B cell (primary cell): ENCODE measurements around the gene KRTAP10-3. TPM values are rescaled to one million over a fixed set of nuclear protein-coding genes. Genes with fewer than 3 reads are reported as not detected.

Experiments
- ATAC-seq: fragments of 200-7000 bp; cut with Tn5 transposase; one replicate; pipeline ENCODE4 v1.10.0; 2021; ENCODE audit warnings: low read depth, mild to moderate bottlenecking, moderate number of reproducible peaks, moderate library complexity
- CTCF ChIA-PET: fragments of 350-600 bp; sonication (Branson Sonifier 250); formaldehyde crosslinking; loops from one replicate; lab custom pipeline; 2021; ENCODE audit warnings: antibody characterized with exemption, inconsistent platforms; lab: Charles Lee
- POLR2A ChIA-PET: fragments of 350-600 bp; sonication (Branson Sonifier 250); formaldehyde crosslinking; loops from one replicate; lab custom pipeline; 2021; ENCODE audit warnings: antibody characterized with exemption; lab: Charles Lee
- DNase-seq: peaks from one replicate; pipeline ENCODE4 v3.0.0; 2013
- H2AFZ ChIP-seq: 2 replicates; pipeline ENCODE4 v1.6.1; 2012; ENCODE audit warnings: mild to moderate bottlenecking, low read depth, low read length; ENCODE audit not compliant: insufficient read depth, poor library complexity, severe bottlenecking
- H3K27ac ChIP-seq, 2 donors: 1 replicate in 1 of 2; 2 replicates in 1 of 2; pipeline ENCODE4 v1.5.1; 2012 to 2013; ENCODE audit warnings: low read length in 2 of 2, mild to moderate bottlenecking in 2 of 2, moderate library complexity in 1 of 2
- H3K27me3 ChIP-seq, 4 experiments: fragments of 200-600 bp in 1 of 4; sonication (generic) in 1 of 4; replicated peaks in 1 of 4; 1 replicate in 2 of 4; 2 replicates in 2 of 4; pipeline versions ENCODE4 v1.6.1 to v1.7.0; 2013 to 2016; ENCODE audit warnings: low read length in 3 of 4, mild to moderate bottlenecking in 2 of 4, mixed read lengths in 1 of 4, moderate library complexity in 1 of 4; ENCODE audit not compliant: insufficient read depth in 4 of 4, control insufficient read depth in 3 of 4; ENCODE audit errors: control extremely low read depth in 1 of 4
- H3K36me3 ChIP-seq, 2 experiments: replicated peaks in 1 of 2; 1 replicate in 1 of 2; 2 replicates in 1 of 2; pipeline versions ENCODE4 v1.6.1 to v1.7.1; 2013; ENCODE audit warnings: low read length in 1 of 2; ENCODE audit not compliant: insufficient read depth in 2 of 2, control insufficient read depth in 1 of 2; ENCODE audit errors: control extremely low read depth in 1 of 2, extremely low read depth in 1 of 2
- H3K4me1 ChIP-seq, 2 donors: fragments of 200-600 bp in 1 of 2; sonication (generic) in 1 of 2; 1 replicate in 1 of 2; 2 replicates in 1 of 2; pipeline versions ENCODE4 v1.5.1 to v1.6.1; 2013 to 2017; ENCODE audit warnings: low read length in 2 of 2; ENCODE audit not compliant: control insufficient read depth in 2 of 2, insufficient read depth in 2 of 2
- H3K4me2 ChIP-seq: replicated peaks from 2 replicates; pipeline ENCODE3; 2012; ENCODE audit warnings: mild to moderate bottlenecking, low read depth, low read length; ENCODE audit not compliant: poor library complexity, severe bottlenecking
- H3K4me3 ChIP-seq, 5 experiments: fragments of 200-600 bp in 1 of 5; sonication (generic) in 1 of 5; 1 replicate in 3 of 5; 2 replicates in 2 of 5; pipeline versions ENCODE4 v1.5.1 to v1.7.0; 2011 to 2016; ENCODE audit warnings: low read length in 4 of 5, mild to moderate bottlenecking in 4 of 5, low read depth in 2 of 5, control low read depth in 1 of 5, moderate library complexity in 1 of 5; ENCODE audit not compliant: insufficient read depth in 1 of 5; ENCODE audit errors: control extremely low read depth in 1 of 5, extremely low read depth in 1 of 5
- H3K79me2 ChIP-seq: fragments of 200-600 bp; sonication (generic); one replicate; pipeline ENCODE4 v1.6.0; 2016; ENCODE audit warnings: low read length; ENCODE audit not compliant: control insufficient read depth, insufficient read depth
- H3K9ac ChIP-seq: fragments of 200-600 bp; sonication (generic); 2 replicates; pipeline ENCODE4 v1.6.1; 2017; ENCODE audit warnings: mild to moderate bottlenecking, low read length, moderate library complexity
- H3K9me3 ChIP-seq, 3 donors: one replicate each; pipeline versions ENCODE4 v1.6.1 to v1.7.1; 2013; ENCODE audit warnings: low read length in 2 of 3; ENCODE audit not compliant: control insufficient read depth in 2 of 3, insufficient read depth in 1 of 3; ENCODE audit errors: control extremely low read depth in 1 of 3
- H4K20me1 ChIP-seq: 2 replicates; pipeline ENCODE4 v1.6.0; 2012; ENCODE audit warnings: mild to moderate bottlenecking, low read length; ENCODE audit not compliant: insufficient read depth, control insufficient read depth, poor library complexity, severe bottlenecking
- H3K27ac Mint-ChIP-seq: one replicate; pipeline ENCODE4 v1.8.0; 2021; ENCODE audit warnings: mixed read lengths
- H3K27me3 Mint-ChIP-seq: one replicate; pipeline ENCODE4 v1.8.0; 2021; ENCODE audit warnings: mixed read lengths
- H3K4me1 Mint-ChIP-seq: one replicate; pipeline ENCODE4 v1.8.0; 2021; ENCODE audit warnings: mixed read lengths
- H3K4me3 Mint-ChIP-seq: one replicate; pipeline ENCODE4 v1.8.0; 2021; ENCODE audit warnings: mixed read lengths
- H3K9me3 Mint-ChIP-seq: one replicate; pipeline ENCODE4 v1.8.0; 2022; ENCODE audit warnings: mixed read lengths; ENCODE audit not compliant: insufficient read depth
- EZH2 ChIP-seq: IDR thresholded peaks from 2 replicates; pipeline ENCODE4 v1.6.1; 2012; ENCODE audit warnings: borderline replicate concordance, low read depth, mild to moderate bottlenecking, moderate library complexity, low read length; ENCODE audit not compliant: insufficient read depth, poor library complexity, severe bottlenecking
- WGBS: methylation state at CpG from one replicate; pipeline ENCODE4 v1.1.5; 2013; ENCODE audit warnings: missing lambda C conversion rate; ENCODE audit not compliant: insufficient coverage; 5-methylcytosine and 5-hydroxymethylcytosine counted together
- intact Hi-C: fragments of 100-400 bp; cut with micrococcal nuclease; formaldehyde crosslinking; loops from one replicate; pipeline ENCODE4 v1.10.0; 2022
- polyA plus RNA-seq: library from polyadenylated mRNA; depleted of rRNA; stranded (reverse); fragments of >200 nt; gene quantifications from 2 replicates; pipeline ENCODE4 v1.2.3, GENCODE V29; 2012
- total RNA-seq, 2 donors: library from RNA; stranded (reverse); fragments of 120-200 nt in 1 of 2; gene quantifications; 1 replicate in 1 of 2; 2 replicates in 1 of 2; pipeline versions ENCODE4 v1.2.3 to v1.2.4, GENCODE V29; 2013 to 2022
- TF ChIP-seq, protein P1 (sequence below): fragments of 200-600 bp; IDR thresholded peaks from one replicate; pipeline ENCODE4 v1.8.0; 2022; ENCODE audit warnings: antibody characterized with exemption, mild to moderate bottlenecking

Gene KRTAP10-3
- total and polyA plus RNA-seq, 2 donors (not counting 1 experiment from before 2014, with no cell fraction given) = 0.40 TPM; not detected in 1

DNA sequence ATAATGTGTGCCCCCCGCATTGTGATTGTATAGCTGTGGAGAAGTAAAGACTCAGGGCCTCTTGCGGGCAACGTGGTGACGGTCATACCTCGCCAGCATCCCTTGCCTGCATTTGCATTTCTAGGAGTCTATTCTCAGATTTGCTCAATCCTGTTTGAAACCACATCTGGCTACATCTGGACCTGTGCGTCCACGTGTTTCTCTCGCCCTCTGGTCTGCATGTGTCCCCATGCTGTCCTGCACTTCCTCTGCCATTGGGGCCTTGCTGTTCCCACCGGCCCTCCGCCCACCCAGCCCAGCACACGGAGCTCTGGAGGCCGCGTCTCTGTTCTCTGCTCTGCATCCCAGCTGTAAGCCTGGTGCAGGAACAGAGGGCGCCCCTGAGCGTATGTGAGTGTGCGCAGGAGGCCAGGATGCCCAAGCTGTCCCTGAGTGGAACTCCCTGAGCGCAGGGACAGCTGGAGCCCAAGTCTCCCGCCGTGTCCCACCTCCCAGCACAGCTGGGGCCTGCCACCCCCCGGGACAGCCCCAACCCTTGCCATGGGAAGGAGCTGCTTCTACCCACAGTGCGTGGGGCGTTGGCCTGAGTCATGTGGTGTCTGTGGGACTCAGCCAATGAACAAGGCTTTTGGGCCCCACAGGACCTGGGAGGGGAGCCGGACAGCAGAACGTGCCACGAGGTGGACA, 8.9 kb downstream of the KRTAP10-3 start:
- no peak overlapping the region for H3K9ac ChIP-seq
- no peaks in the 10 kb centered on the region for H3K36me3 ChIP-seq
- peaks cover 0 to 14% (median 1%) of the 10 kb centered on the region in 4 experiments for H3K27me3 ChIP-seq
- H2AFZ ChIP-seq = no peak overlapping the region
- intact Hi-C loops = no loop called here
- no peak overlapping the region for H3K4me2 ChIP-seq
- H3K4me3 Mint-ChIP-seq = no peak overlapping the region
- no peaks in the 10 kb centered on the region for H3K79me2 ChIP-seq
- ChIA-PET POLR2A (no interaction called here), CTCF (no interaction called here)
- peaks cover 6% of the 10 kb centered on the region for H3K9me3 Mint-ChIP-seq
- H3K9me3 ChIP-seq = peaks cover 0 to 25% (median 9%) of the 10 kb centered on the region in 3 donors
- ATAC-seq (no peak), DNase-seq (no peak)
- H3K4me1 ChIP-seq = peaks cover 5 to 7% of the 10 kb centered on the region in 2 donors
- WGBS = 81% methylated on average over 25 of the region's 25 CpGs
- H3K4me3 ChIP-seq = no peak overlapping the region
- no peak overlapping the region for H3K27ac ChIP-seq
- H4K20me1 ChIP-seq = no peaks in the 10 kb centered on the region
- H3K27me3 Mint-ChIP-seq = peaks cover 54% of the 10 kb centered on the region
- H3K4me1 Mint-ChIP-seq = peaks cover 8% of the 10 kb centered on the region
- TF ChIP-seq, protein P1, sequence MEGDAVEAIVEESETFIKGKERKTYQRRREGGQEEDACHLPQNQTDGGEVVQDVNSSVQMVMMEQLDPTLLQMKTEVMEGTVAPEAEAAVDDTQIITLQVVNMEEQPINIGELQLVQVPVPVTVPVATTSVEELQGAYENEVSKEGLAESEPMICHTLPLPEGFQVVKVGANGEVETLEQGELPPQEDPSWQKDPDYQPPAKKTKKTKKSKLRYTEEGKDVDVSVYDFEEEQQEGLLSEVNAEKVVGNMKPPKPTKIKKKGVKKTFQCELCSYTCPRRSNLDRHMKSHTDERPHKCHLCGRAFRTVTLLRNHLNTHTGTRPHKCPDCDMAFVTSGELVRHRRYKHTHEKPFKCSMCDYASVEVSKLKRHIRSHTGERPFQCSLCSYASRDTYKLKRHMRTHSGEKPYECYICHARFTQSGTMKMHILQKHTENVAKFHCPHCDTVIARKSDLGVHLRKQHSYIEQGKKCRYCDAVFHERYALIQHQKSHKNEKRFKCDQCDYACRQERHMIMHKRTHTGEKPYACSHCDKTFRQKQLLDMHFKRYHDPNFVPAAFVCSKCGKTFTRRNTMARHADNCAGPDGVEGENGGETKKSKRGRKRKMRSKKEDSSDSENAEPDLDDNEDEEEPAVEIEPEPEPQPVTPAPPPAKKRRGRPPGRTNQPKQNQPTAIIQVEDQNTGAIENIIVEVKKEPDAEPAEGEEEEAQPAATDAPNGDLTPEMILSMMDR = no peak
- TF ChIP-seq EZH2 = no peak
- H3K27ac Mint-ChIP-seq = no peak overlapping the region

DNA sequence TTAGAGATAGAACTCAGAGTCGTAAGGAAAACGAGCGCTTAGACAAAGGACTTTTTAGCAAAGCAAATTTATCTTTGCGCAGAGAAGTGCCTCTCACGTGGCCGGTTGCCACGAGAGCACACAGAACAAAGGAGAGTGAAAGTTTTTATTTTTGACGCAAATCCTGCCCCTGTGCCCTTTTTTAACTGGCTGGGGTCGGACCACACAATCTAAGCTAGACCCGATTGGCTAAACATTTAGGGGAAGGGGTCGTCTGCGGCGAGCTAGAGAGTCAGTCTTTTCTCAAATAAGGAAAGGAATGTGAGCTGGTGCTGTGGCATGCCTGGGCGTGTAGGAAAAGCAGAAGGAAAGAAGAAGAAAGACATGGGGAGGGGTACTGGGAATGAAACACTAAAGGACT, 9.7 kb downstream of the KRTAP10-3 start:
- ATAC-seq (no peak), DNase-seq (no peak)
- no peak overlapping the region for H3K4me2 ChIP-seq
- peaks cover 6% of the 10 kb centered on the region for H3K9me3 Mint-ChIP-seq
- peaks cover 8% of the 10 kb centered on the region for H3K4me1 Mint-ChIP-seq
- H3K36me3 ChIP-seq = no peaks in the 10 kb centered on the region
- no peak overlapping the region for H3K27ac ChIP-seq
- no peaks in the 10 kb centered on the region for H3K79me2 ChIP-seq
- no peak overlapping the region for H3K4me3 Mint-ChIP-seq
- ChIA-PET POLR2A (no interaction called here), CTCF (no interaction called here)
- H2AFZ ChIP-seq = no peak overlapping the region
- intact Hi-C loops = no loop called here
- H4K20me1 ChIP-seq = no peaks in the 10 kb centered on the region
- 77% methylated on average over 13 of the region's 14 CpGs for WGBS
- H3K27me3 ChIP-seq = peaks cover 0 to 14% (median 1%) of the 10 kb centered on the region in 4 experiments
- TF ChIP-seq EZH2 = no peak
- TF ChIP-seq, protein P1 = no peak
- H3K27ac Mint-ChIP-seq = no peak overlapping the region
- H3K9ac ChIP-seq = no peak overlapping the region
- H3K4me3 ChIP-seq = no peak overlapping the region
- H3K4me1 ChIP-seq = peaks cover 5 to 7% of the 10 kb centered on the region in 2 donors
- H3K27me3 Mint-ChIP-seq = peaks cover 47% of the 10 kb centered on the region
- peaks cover 0 to 25% (median 9%) of the 10 kb centered on the region in 3 donors for H3K9me3 ChIP-seq
